Measurements from ENCODE around the gene SERPINB8.
"Not testable (repeated sequence)": the region's sequence is repeated elsewhere in the genome, so short reads cannot be mapped to it uniquely, and the experiment has no call there.

Gene SERPINB8

GRCh38 chr18:63969942-63970808 is at the start of gene SERPINB8:
TSS of gene SERPINB8 (plus strand) at chr18:63970081. CDS start at chr18:63978309, 8,228 bp downstream.
- peak; percentile 93 for DNase-seq

- no peak for DNase-seq
Measured at GRCh38 chr18:63922049-63922448, 47.8 kb upstream of the SERPINB8 start.

- DNase-seq, result no peak
Measured at GRCh38 chr18:63924551-63924950, 45.3 kb upstream of the SERPINB8 start.

- DNase-seq, result no peak
Measured at GRCh38 chr18:63928331-63928730, 41.5 kb upstream of the SERPINB8 start.

- not testable (repeated sequence) for DNase-seq
Measured at GRCh38 chr18:63929369-63929768, 40.5 kb upstream of the SERPINB8 start.

GRCh38 chr18:63930773-63931354 is 39.0 kb upstream of the SERPINB8 start:
- no peak for DNase-seq

- DNase-seq, result peak; percentile 57
Measured at GRCh38 chr18:63936156-63936931, 33.5 kb upstream of the SERPINB8 start.

- no peak for DNase-seq
Measured at GRCh38 chr18:63936932-63937393, 32.9 kb upstream of the SERPINB8 start.

- no peak for DNase-seq
Measured at GRCh38 chr18:63940008-63940407, 29.9 kb upstream of the SERPINB8 start.

GRCh38 chr18:63940543-63941050 is 29.3 kb upstream of the SERPINB8 start:
- not testable (repeated sequence) for DNase-seq

- DNase-seq, result no peak
Measured at GRCh38 chr18:63947051-63947790, 22.7 kb upstream of the SERPINB8 start.

GRCh38 chr18:63949068-63949737 is 20.7 kb upstream of the SERPINB8 start, which contains the start of gene HMSD:
TSS of gene HMSD (plus strand) at chr18:63949301. CDS start at chr18:63953456, 4,155 bp downstream.
- DNase-seq, result peak; percentile 12

GRCh38 chr18:63951302-63951705 is 18.6 kb upstream of the SERPINB8 start:
- DNase-seq, result no peak

GRCh38 chr18:63953811-63954210 is 16.1 kb upstream of the SERPINB8 start:
- peak; percentile 21 for DNase-seq

- DNase-seq, result no peak
Measured at GRCh38 chr18:63956755-63957154, 13.1 kb upstream of the SERPINB8 start.

- DNase-seq, result no peak
Measured at GRCh38 chr18:63960891-63961290, 9.0 kb upstream of the SERPINB8 start.

- no peak for DNase-seq
Measured at GRCh38 chr18:63961435-63961980, 8.4 kb upstream of the SERPINB8 start.

GRCh38 chr18:63962137-63962536 is 7.7 kb upstream of the SERPINB8 start:
- no peak for DNase-seq

GRCh38 chr18:63963615-63964256 is 6.1 kb upstream of the SERPINB8 start:
- peak; percentile 48 for DNase-seq

- no peak for DNase-seq
Measured at GRCh38 chr18:63964908-63965307, 5.0 kb upstream of the SERPINB8 start.
